ENCODE measurements around the gene MGA. TPM values are rescaled to one million over a fixed set of nuclear protein-coding genes. Genes with fewer than 3 reads are reported as not detected.
A peak's percentile ranks its signal among the peaks of the same experiment; 100 is the strongest.

Gene MGA
- polyA plus RNA-seq (2013, experiment 1 of 2), result 10.1 TPM
- 10.2 TPM for polyA plus RNA-seq (2013, experiment 2 of 2)

DNA sequence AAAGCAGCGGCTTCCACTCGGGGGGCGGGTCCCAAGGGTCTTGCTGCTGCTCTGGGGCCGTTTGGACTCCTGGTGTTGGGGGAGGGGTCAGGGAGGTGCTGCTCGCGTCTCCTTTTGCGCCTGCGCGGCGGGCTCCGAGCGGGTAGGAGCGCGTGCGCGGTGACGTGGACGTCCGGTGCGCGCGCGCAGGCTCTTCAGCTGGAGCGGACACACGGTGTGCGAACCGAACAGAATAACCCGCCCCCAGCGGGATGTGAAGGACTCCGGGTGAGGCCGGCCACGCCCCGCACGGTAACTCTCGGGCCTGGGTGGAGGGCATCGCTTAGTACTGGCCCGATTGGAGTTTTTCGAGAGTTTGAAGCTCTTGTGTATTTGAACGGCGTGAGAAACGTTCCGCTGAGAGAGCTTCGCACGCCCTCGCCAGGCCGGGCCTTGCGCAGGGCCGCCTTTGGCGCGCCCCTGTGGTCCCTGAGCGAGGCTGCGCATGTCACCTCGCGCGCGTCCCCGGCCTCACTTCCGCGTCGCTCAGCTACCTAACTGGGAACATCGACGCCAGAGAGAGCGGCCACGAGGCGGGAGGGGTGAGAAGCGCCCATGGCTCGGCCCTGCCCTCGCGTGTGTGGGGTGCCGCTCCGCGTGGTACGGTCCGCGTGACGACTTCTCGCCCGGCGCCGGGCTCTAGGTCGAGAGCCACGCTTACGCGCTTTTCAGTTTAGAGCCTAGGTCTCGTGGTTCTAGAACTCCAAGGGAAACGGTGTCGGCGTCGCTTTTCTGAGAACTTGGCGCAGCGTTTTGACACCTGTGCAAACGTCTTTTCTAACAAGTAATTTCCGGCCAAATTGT, at the start of gene MGA:
Gene MGA, plus strand, starts transcription at position 171 of the 843 bp plus-strand sequence.
- WGBS (ENCODE audit: extremely low coverage, insufficient coverage, low lambda C conversion rate), result no CpG with 5 or more reads among the region's 93 CpGs
- peaks cover 2% of the 10 kb centered on the region for H3K4me1 ChIP-seq (ENCODE audit: control insufficient read depth, low read depth, low read length)

DNA sequence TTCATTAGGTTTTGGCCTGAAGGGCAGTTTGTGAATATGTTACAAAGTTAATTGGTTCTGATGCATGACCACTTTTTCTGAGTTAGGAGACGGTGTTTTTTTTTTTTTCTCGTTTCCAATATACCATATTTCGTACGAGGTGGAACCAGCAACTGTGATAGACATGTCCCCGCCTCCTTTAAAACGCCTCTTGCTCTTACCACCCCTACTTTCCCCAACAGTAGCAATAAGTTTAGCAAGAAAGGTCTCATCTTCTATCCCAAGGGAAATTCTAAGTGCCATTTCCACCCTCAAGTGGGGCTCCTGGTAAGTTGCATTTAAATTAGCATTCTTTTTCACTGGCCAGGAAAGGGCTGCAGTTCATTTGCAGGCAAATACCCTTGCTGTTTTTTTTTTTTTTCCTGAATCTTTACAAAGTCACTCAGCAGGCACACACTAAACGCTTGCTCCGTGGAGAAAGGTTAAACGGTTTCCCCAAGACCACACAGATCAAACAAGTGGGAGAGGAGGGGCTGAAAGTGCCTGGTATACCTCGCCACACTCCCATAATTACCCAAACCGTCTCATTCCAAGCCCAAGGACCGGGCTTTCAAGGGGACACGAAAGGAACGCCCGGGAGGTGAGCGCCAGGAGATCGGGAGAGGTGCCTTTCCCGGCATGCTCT, 39.5 kb upstream of the MGA start:
- Histone ChIP-seq H3K9ac (ENCODE audit: low read length) (peak overlapping the region; percentile 53), H3K4me2 (ENCODE audit: low read length) (peak overlapping the region; percentile 38), H3K79me2 (ENCODE audit: control insufficient read depth, insufficient read depth, low read length) (no peaks in the 10 kb centered on the region), H3K27me3 (ENCODE audit: insufficient read depth, low read length, poor library complexity) (peaks cover 2% of the 10 kb centered on the region), H2BK15ac (replicated peaks; ENCODE audit: low read depth) (no peak overlapping the region), H3K4me1 (ENCODE audit: control insufficient read depth, low read depth, low read length) (no peaks in the 10 kb centered on the region), H3K79me1 (ENCODE audit: low read length) (no peaks in the 10 kb centered on the region), H3K56ac (ENCODE audit: low read length) (peak overlapping the region; percentile 85), H3K4me3 (ENCODE audit: low read length) (no peak overlapping the region), H4K8ac (ENCODE audit: low read depth, low read length) (no peak overlapping the region), H3K18ac (ENCODE audit: low read length) (peak overlapping the region; percentile 9), H3K27ac (ENCODE audit: low read depth, low read length) (no peak overlapping the region), H3K36me3 (ENCODE audit: control insufficient read depth, insufficient read depth, low read length) (no peaks in the 10 kb centered on the region), H4K5ac (ENCODE audit: low read length) (no peak overlapping the region), H3K23ac (ENCODE audit: low read length) (no peak overlapping the region), H2BK5ac (ENCODE audit: low read length) (no peak overlapping the region), H2AK5ac (ENCODE audit: low read length) (no peak overlapping the region), H3K4ac (ENCODE audit: low read depth, low read length) (no peak overlapping the region), H2BK120ac (ENCODE audit: low read depth, low read length) (no peak overlapping the region)
- WGBS (ENCODE audit: extremely low coverage, insufficient coverage, low lambda C conversion rate), result no CpG with 5 or more reads among the region's 18 CpGs
- peak; percentile 52 for DNase-seq

More for the DNA sequence above, at the start of gene MGA:
- no peaks in the 10 kb centered on the region for H3K36me3 ChIP-seq (ENCODE audit: control insufficient read depth, insufficient read depth, low read length)
- peak within 1 kb of the TSS; percentile 64 for H3K4me3 ChIP-seq (ENCODE audit: low read length)
- H3K4me2 ChIP-seq (ENCODE audit: low read length), result peak within 1 kb of the TSS; percentile 21
- no peak within 1 kb of the TSS for H2BK120ac ChIP-seq (ENCODE audit: low read depth, low read length)
- H2BK5ac ChIP-seq (ENCODE audit: low read length), result no peak within 1 kb of the TSS
- peak within 1 kb of the TSS; percentile 97 for H3K56ac ChIP-seq (ENCODE audit: low read length)
- peak within 1 kb of the TSS; percentile 85 for H3K9ac ChIP-seq (ENCODE audit: low read length)
- H3K27me3 ChIP-seq (ENCODE audit: insufficient read depth, low read length, poor library complexity), result peaks cover 4% of the 10 kb centered on the region
- H4K8ac ChIP-seq (ENCODE audit: low read depth, low read length), result no peak within 1 kb of the TSS
- peak within 1 kb of the TSS; percentile 36 for H3K23ac ChIP-seq (ENCODE audit: low read length)
- peak within 1 kb of the TSS; percentile 69 for H3K18ac ChIP-seq (ENCODE audit: low read length)
- H2AK5ac ChIP-seq (ENCODE audit: low read length), result no peak within 1 kb of the TSS
- no peak within 1 kb of the TSS for H2BK15ac ChIP-seq (replicated peaks; ENCODE audit: low read depth)
- peaks cover 8% of the 10 kb centered on the region for H3K79me1 ChIP-seq (ENCODE audit: low read length)
- DNase-seq, result peak; percentile 97
- no peak within 1 kb of the TSS for H4K5ac ChIP-seq (ENCODE audit: low read length)
- H3K79me2 ChIP-seq (ENCODE audit: control insufficient read depth, insufficient read depth, low read length), result peaks cover 13% of the 10 kb centered on the region
- peak within 1 kb of the TSS; percentile 42 for H3K27ac ChIP-seq (ENCODE audit: low read depth, low read length)
- no peak within 1 kb of the TSS for H3K4ac ChIP-seq (ENCODE audit: low read depth, low read length)

- no peak overlapping the region for H4K5ac ChIP-seq (ENCODE audit: low read length)
- H3K79me2 ChIP-seq (ENCODE audit: control insufficient read depth, insufficient read depth, low read length), result no peaks in the 10 kb centered on the region
- H3K4me2 ChIP-seq (ENCODE audit: low read length), result peak overlapping the region; percentile 53
- no peaks in the 10 kb centered on the region for H3K4me1 ChIP-seq (ENCODE audit: control insufficient read depth, low read depth, low read length)
- H3K23ac ChIP-seq (ENCODE audit: low read length), result no peak overlapping the region
- H3K18ac ChIP-seq (ENCODE audit: low read length), result peak overlapping the region; percentile 44
- H3K27me3 ChIP-seq (ENCODE audit: insufficient read depth, low read length, poor library complexity), result peaks cover 2% of the 10 kb centered on the region
- no peak overlapping the region for H3K27ac ChIP-seq (ENCODE audit: low read depth, low read length)
- peak overlapping the region; percentile 11 for H2BK15ac ChIP-seq (replicated peaks; ENCODE audit: low read depth)
- no peaks in the 10 kb centered on the region for H3K79me1 ChIP-seq (ENCODE audit: low read length)
- DNase-seq, result peak; percentile 92
- H3K4me3 ChIP-seq (ENCODE audit: low read length), result peak overlapping the region; percentile 27
- no peak overlapping the region for H2AK5ac ChIP-seq (ENCODE audit: low read length)
- no peak overlapping the region for H3K4ac ChIP-seq (ENCODE audit: low read depth, low read length)
- no CpG with 5 or more reads among the region's 104 CpGs for WGBS (ENCODE audit: extremely low coverage, insufficient coverage, low lambda C conversion rate)
- no peak overlapping the region for H2BK120ac ChIP-seq (ENCODE audit: low read depth, low read length)
- H3K36me3 ChIP-seq (ENCODE audit: control insufficient read depth, insufficient read depth, low read length), result no peaks in the 10 kb centered on the region
- no peak overlapping the region for H4K8ac ChIP-seq (ENCODE audit: low read depth, low read length)
- no peak overlapping the region for H2BK5ac ChIP-seq (ENCODE audit: low read length)
- H3K56ac ChIP-seq (ENCODE audit: low read length), result peak overlapping the region; percentile 85
- H3K9ac ChIP-seq (ENCODE audit: low read length), result peak overlapping the region; percentile 54
Measured at GRCh38 chr15:41621200-41622193, 38.7 kb upstream of the MGA start.

DNA sequence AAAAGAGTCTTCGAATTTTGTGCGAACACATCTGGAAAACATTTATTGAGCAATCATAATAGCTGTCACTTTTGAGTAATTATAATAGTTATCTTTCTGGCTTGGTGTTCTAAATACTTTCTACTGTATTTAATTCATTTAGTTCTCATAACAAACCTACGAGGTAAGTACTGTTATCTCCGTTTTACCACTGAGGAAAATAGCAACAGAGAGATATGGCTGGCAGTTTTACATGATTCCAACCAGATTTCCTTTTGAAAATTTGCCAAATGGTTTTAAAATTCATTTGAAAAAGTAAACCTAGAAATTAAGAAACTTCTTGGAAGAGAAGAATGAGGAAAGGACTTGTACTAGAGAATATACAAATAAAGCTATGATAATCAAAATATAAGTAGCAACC, 37.3 kb upstream of the MGA start:
- H3K4ac ChIP-seq (ENCODE audit: low read depth, low read length), result no peak overlapping the region
- no peak overlapping the region for H2BK15ac ChIP-seq (replicated peaks; ENCODE audit: low read depth)
- no peak overlapping the region for H4K8ac ChIP-seq (ENCODE audit: low read depth, low read length)
- H2BK120ac ChIP-seq (ENCODE audit: low read depth, low read length), result no peak overlapping the region
- no peak overlapping the region for H2BK5ac ChIP-seq (ENCODE audit: low read length)
- H3K9ac ChIP-seq (ENCODE audit: low read length), result no peak overlapping the region
- no peak overlapping the region for H3K56ac ChIP-seq (ENCODE audit: low read length)
- H3K4me1 ChIP-seq (ENCODE audit: control insufficient read depth, low read depth, low read length), result no peaks in the 10 kb centered on the region
- H3K36me3 ChIP-seq (ENCODE audit: control insufficient read depth, insufficient read depth, low read length), result no peaks in the 10 kb centered on the region
- peaks cover 2% of the 10 kb centered on the region for H3K27me3 ChIP-seq (ENCODE audit: insufficient read depth, low read length, poor library complexity)
- no peak overlapping the region for H3K23ac ChIP-seq (ENCODE audit: low read length)
- H4K5ac ChIP-seq (ENCODE audit: low read length), result no peak overlapping the region
- no peaks in the 10 kb centered on the region for H3K79me2 ChIP-seq (ENCODE audit: control insufficient read depth, insufficient read depth, low read length)
- no peak for DNase-seq
- H2AK5ac ChIP-seq (ENCODE audit: low read length), result no peak overlapping the region
- no peak overlapping the region for H3K18ac ChIP-seq (ENCODE audit: low read length)
- no peak overlapping the region for H3K4me3 ChIP-seq (ENCODE audit: low read length)
- no peak overlapping the region for H3K4me2 ChIP-seq (ENCODE audit: low read length)
- no peak overlapping the region for H3K27ac ChIP-seq (ENCODE audit: low read depth, low read length)
- H3K79me1 ChIP-seq (ENCODE audit: low read length), result no peaks in the 10 kb centered on the region
- WGBS (ENCODE audit: extremely low coverage, insufficient coverage, low lambda C conversion rate), result no CpG with 5 or more reads among the region's 4 CpGs

- Histone ChIP-seq H2BK5ac (ENCODE audit: low read length) (no peak overlapping the region), H3K4me2 (ENCODE audit: low read length) (no peak overlapping the region), H2BK120ac (ENCODE audit: low read depth, low read length) (no peak overlapping the region), H3K4me3 (ENCODE audit: low read length) (no peak overlapping the region), H3K27ac (ENCODE audit: low read depth, low read length) (no peak overlapping the region), H4K8ac (ENCODE audit: low read depth, low read length) (no peak overlapping the region), H2AK5ac (ENCODE audit: low read length) (no peak overlapping the region), H3K9ac (ENCODE audit: low read length) (no peak overlapping the region), H3K79me2 (ENCODE audit: control insufficient read depth, insufficient read depth, low read length) (no peaks in the 10 kb centered on the region), H3K56ac (ENCODE audit: low read length) (no peak overlapping the region), H3K4me1 (ENCODE audit: control insufficient read depth, low read depth, low read length) (peaks cover 7% of the 10 kb centered on the region), H4K5ac (ENCODE audit: low read length) (no peak overlapping the region), H3K79me1 (ENCODE audit: low read length) (no peaks in the 10 kb centered on the region), H2BK15ac (replicated peaks; ENCODE audit: low read depth) (no peak overlapping the region), H3K18ac (ENCODE audit: low read length) (no peak overlapping the region), H3K4ac (ENCODE audit: low read depth, low read length) (no peak overlapping the region), H3K36me3 (ENCODE audit: control insufficient read depth, insufficient read depth, low read length) (no peaks in the 10 kb centered on the region), H3K23ac (ENCODE audit: low read length) (no peak overlapping the region), H3K27me3 (ENCODE audit: insufficient read depth, low read length, poor library complexity) (no peaks in the 10 kb centered on the region)
- DNase-seq, result no peak
- no CpG with 5 or more reads among the region's 1 CpG for WGBS (ENCODE audit: extremely low coverage, insufficient coverage, low lambda C conversion rate)
Measured at GRCh38 chr15:41627203-41627602, 33.0 kb upstream of the MGA start.
